ENCODE data around the gene PLCB4.

- TF ChIP-seq CTCF (conservative IDR thresholded peaks at IDR 0.05 in 1 of 2, IDR thresholded peaks at IDR 0.05 in 1 of 2; ENCODE audit: extremely low read depth in 1 of 2, insufficient read depth in 1 of 2, low read depth in 1 of 2, low read length in 2 of 2) (no peak), EZH2 (IDR thresholded peaks at IDR 0.05; ENCODE audit: borderline replicate concordance, low read length) (no peak)
Measured at GRCh38 chr20:9260027-9260426, 191.1 kb downstream of the PLCB4 start.
